CD4-positive, alpha-beta memory T cell (primary cell): ENCODE measurements around the gene VENTX. TPM values are rescaled to one million over a fixed set of nuclear protein-coding genes. Genes with fewer than 3 reads are reported as not detected.

ENCODE experiments used
- CTCF ChIA-PET: fragments of 350-600 bp; sonication (Branson Sonifier 250); formaldehyde crosslinking; loops from one replicate; lab custom pipeline; 2021; ENCODE audit warnings: inconsistent platforms; ENCODE audit not compliant: partially characterized antibody; lab: Charles Lee
- POLR2A ChIA-PET: fragments of 350-600 bp; sonication (Branson Sonifier 250); formaldehyde crosslinking; loops from one replicate; lab custom pipeline; 2021; ENCODE audit not compliant: partially characterized antibody; lab: Charles Lee
- DNase-seq, 5 donors: peaks; one replicate each; pipeline versions ENCODE4 v3.0.0 to v3.0.0-alpha.2; 2020 to 2022; ENCODE audit warnings: mixed read lengths in 1 of 5
- H3K27ac ChIP-seq: one replicate; pipeline ENCODE4 v1.7.0; 2013; ENCODE audit warnings: low read depth, low read length
- H3K27me3 ChIP-seq: 2 replicates; pipeline ENCODE4 v1.7.0; 2013; ENCODE audit warnings: mild to moderate bottlenecking, low read length, moderate library complexity; ENCODE audit not compliant: insufficient read depth
- H3K36me3 ChIP-seq: 2 replicates; pipeline ENCODE4 v1.7.0; 2013; ENCODE audit warnings: mild to moderate bottlenecking, low read length, moderate library complexity; ENCODE audit not compliant: insufficient read depth
- H3K4me1 ChIP-seq: 2 replicates; pipeline ENCODE4 v1.7.0; 2013; ENCODE audit warnings: mild to moderate bottlenecking, low read length, moderate library complexity; ENCODE audit not compliant: insufficient read depth
- H3K4me3 ChIP-seq, 2 donors: one replicate each; pipeline ENCODE4 v1.7.0; 2013; ENCODE audit warnings: low read length in 2 of 2, mild to moderate bottlenecking in 1 of 2
- H3K9me3 ChIP-seq, 2 donors: one replicate each; pipeline ENCODE4 v1.7.0; 2013; ENCODE audit warnings: low read length in 2 of 2, control low read depth in 1 of 2; ENCODE audit not compliant: control insufficient read depth in 1 of 2
- H3K27ac Mint-ChIP-seq, 7 donors: one replicate each; pipeline ENCODE4 v1.8.0; 2020 to 2021; ENCODE audit warnings: mixed read lengths in 7 of 7, mild to moderate bottlenecking in 6 of 7, inconsistent platforms in 3 of 7, moderate library complexity in 3 of 7
- H3K27me3 Mint-ChIP-seq, 2 donors: one replicate each; pipeline ENCODE4 v1.8.0; 2020 to 2021; ENCODE audit warnings: mixed read lengths in 2 of 2
- H3K36me3 Mint-ChIP-seq, 2 donors: one replicate each; pipeline ENCODE4 v1.8.0; 2020 to 2021; ENCODE audit warnings: mixed read lengths in 2 of 2, inconsistent platforms in 1 of 2, mild to moderate bottlenecking in 1 of 2
- H3K4me1 Mint-ChIP-seq, 4 donors: one replicate each; pipeline ENCODE4 v1.8.0; 2020 to 2021; ENCODE audit warnings: mixed read lengths in 4 of 4, mild to moderate bottlenecking in 1 of 4
- H3K4me3 Mint-ChIP-seq, 8 donors: one replicate each; pipeline ENCODE4 v1.8.0; 2020 to 2021; ENCODE audit warnings: mixed read lengths in 8 of 8, mild to moderate bottlenecking in 7 of 8, moderate library complexity in 6 of 8, inconsistent platforms in 3 of 8
- H3K9me3 Mint-ChIP-seq, 8 donors: one replicate each; pipeline ENCODE4 v1.8.0; 2020 to 2021; ENCODE audit warnings: mixed read lengths in 8 of 8, mild to moderate bottlenecking in 5 of 8, inconsistent platforms in 3 of 8, moderate library complexity in 1 of 8
- intact Hi-C: fragments of 100-400 bp; cut with micrococcal nuclease; formaldehyde crosslinking; loops from one replicate; pipeline ENCODE4 v1.15.1; 2023
- polyA plus RNA-seq, 2 donors: library from polyadenylated mRNA; unstranded; fragments of 300-500 nt; fragmentation: Illumina TruSeq; gene quantifications; one replicate each; pipeline ENCODE4 v1.2.3, GENCODE V29; 2021
- total RNA-seq, 2 experiments: library from RNA; stranded (reverse); gene quantifications; one replicate each; pipeline ENCODE4 v1.2.3, GENCODE V29; 2021

The VENTX gene
- total and polyA plus RNA-seq, 4 experiments from 2014 or later: not detected

- Mint-ChIP-seq H3K36me3 (no peaks in the 10 kb centered on the region), H3K27ac (no peak overlapping the region), H3K27me3 (peaks cover 3% of the 10 kb centered on the region in 2 donors), H3K4me3 (no peak overlapping the region), H3K9me3 (no peaks in the 10 kb centered on the region), H3K4me1 (peaks cover 0 to 6% (median 2%) of the 10 kb centered on the region in 4 donors)
- no peaks in the 10 kb centered on the region for H3K9me3 ChIP-seq
- CTCF ChIA-PET: no interaction called here
- H3K36me3 ChIP-seq: no peaks in the 10 kb centered on the region
- no peak overlapping the region for H3K4me3 ChIP-seq
- intact Hi-C loops: no loop called here
- H3K4me1 ChIP-seq: no peaks in the 10 kb centered on the region
- no peak for DNase-seq
- POLR2A ChIA-PET: no interaction called here
- H3K27ac ChIP-seq: no peak overlapping the region
- H3K27me3 ChIP-seq: no peaks in the 10 kb centered on the region
Measured at GRCh38 chr10:133248334-133248715, 10.7 kb downstream of the VENTX start.

DNA sequence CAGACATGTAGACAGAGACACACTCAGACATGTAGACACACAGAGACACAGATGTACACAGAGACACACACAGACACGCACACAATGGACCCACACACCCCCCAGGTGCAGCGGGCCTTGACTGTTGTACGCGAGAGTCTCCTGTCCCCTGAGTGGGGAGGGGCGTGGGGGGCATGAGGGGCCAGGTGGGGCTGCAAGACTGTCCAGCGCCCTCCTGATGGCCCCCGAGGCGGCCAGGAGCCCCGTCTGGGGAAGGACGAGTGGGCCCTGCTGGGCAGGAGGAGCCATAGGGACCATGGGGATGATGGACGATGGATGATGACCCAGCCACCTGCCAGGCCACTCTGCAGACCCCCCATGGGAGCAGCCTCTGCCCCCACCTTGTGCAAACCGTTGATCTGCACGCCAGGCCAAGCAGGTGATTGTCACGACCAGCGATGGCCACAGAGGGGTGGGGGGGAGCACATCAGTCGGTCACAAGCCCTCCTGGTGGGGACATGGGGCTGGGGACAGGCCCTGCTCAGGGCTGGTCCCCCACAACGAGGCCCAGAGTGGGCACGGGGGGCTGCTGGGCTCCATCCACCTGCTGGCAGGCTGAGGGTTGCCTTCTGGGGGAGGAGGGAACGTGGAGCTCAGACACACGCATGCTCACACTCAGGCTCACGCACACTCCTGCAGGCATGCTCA lies 11.6 kb downstream of the VENTX start:
- H3K36me3 Mint-ChIP-seq: no peaks in the 10 kb centered on the region
- ChIA-PET POLR2A (no interaction called here), CTCF (no interaction called here)
- Histone ChIP-seq H3K9me3 (no peaks in the 10 kb centered on the region), H3K36me3 (no peaks in the 10 kb centered on the region), H3K4me1 (no peaks in the 10 kb centered on the region), H3K27me3 (no peaks in the 10 kb centered on the region), H3K27ac (no peak overlapping the region), H3K4me3 (no peak overlapping the region)
- H3K27ac Mint-ChIP-seq: no peak overlapping the region
- H3K9me3 Mint-ChIP-seq: no peaks in the 10 kb centered on the region
- H3K4me1 Mint-ChIP-seq: peaks cover 0 to 6% (median 2%) of the 10 kb centered on the region in 4 donors
- no peak for DNase-seq
- H3K27me3 Mint-ChIP-seq: peaks cover 3% of the 10 kb centered on the region in 2 donors
- no peak overlapping the region for H3K4me3 Mint-ChIP-seq
- intact Hi-C loops: no loop called here

DNA sequence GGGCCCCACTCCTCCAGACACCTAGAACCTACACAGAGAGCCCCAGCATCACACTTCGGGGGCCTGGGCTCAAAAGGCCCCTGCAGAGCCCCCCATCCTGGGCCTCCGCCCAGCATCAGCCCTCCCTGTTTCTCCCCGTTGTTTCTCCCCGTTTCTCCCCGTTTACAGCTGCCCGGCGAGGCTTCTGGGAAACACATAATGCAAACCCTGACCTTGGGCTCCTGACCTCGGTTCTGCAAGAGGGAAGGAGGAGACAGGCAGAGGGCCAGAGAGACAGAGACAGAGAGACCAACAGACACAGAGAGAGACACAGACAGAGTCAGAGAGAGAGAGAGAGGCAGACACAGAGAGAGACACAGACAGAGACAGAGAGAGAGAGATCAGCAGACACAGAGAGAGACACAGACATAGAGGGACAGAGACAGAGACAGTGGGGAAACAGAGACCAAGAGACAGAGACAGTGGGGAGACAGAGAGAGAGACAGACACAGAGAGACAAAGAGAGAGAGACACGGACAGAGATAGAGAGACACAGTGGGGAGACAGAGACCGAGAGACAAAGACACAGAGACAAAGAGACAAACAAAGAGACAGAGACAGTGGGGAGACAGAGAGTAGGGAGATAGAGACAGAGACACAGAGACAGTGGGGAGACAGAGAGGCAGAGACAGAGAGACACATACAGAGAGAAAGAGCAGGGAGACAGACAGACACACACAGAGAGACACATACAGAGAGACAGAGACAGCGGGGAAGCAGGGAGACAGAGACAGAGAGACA lies 12.5 kb downstream of the VENTX start:
- Histone ChIP-seq H3K27me3 (no peaks in the 10 kb centered on the region), H3K27ac (no peak overlapping the region), H3K4me3 (no peak overlapping the region), H3K4me1 (no peaks in the 10 kb centered on the region), H3K36me3 (no peaks in the 10 kb centered on the region), H3K9me3 (no peaks in the 10 kb centered on the region)
- H3K9me3 Mint-ChIP-seq: no peaks in the 10 kb centered on the region
- ChIA-PET CTCF (no interaction called here), POLR2A (no interaction called here)
- no peak overlapping the region for H3K4me3 Mint-ChIP-seq
- no peak for DNase-seq
- intact Hi-C loops: loop anchor here (10.0 kb wide), 1 partner anchor 1345 kb away; the partner anchor contains the start of gene PPP2R2D
- peaks cover 0 to 8% (median 5%) of the 10 kb centered on the region in 4 donors for H3K4me1 Mint-ChIP-seq
- H3K27me3 Mint-ChIP-seq: peaks cover 3% of the 10 kb centered on the region in 2 donors
- no peaks in the 10 kb centered on the region for H3K36me3 Mint-ChIP-seq
- H3K27ac Mint-ChIP-seq: peak overlapping the region in 4 of 7 donors; percentile 3 to 68 (median 36)

DNA sequence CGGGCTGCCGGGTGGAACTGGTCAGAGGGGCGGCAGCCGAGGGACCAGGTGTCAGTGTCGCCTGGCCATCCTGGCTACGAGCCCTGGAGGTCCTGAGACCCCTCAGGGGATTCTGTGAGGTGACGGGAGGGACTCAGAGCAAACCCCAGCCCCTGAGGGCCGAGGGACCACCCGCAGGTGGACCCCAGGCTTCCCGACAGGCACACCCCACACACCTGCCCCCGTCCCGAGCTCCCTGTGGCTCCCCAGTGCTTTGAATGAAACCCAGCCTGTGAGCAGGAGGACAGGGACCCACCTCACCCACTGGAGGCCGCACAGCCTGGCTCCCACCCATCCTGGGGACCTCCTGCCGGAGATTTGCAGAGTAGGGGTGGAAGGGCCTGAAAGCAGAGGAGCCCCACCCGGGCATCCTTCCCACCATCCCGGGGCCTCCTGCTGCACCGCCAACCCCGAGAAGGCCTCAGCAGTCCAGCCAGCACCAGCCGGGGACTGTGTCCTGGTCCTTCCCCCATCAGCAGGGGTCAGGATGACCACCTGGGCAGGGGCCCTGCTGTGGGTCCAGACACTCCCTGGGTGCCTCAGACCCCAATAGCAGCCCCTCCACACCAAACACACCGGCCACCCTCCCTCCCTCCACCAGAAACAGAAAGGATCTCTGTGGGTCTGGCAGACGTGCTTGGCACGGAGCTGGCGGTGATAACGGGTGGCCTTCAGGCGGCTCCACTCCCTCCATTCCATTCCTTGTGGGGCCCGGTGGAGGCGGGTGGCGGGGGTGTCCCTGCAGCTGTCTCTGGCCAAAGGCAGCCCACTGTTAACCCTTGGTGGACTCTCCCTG lies 13.9 kb downstream of the VENTX start:
- Mint-ChIP-seq H3K27me3 (no peaks in the 10 kb centered on the region), H3K36me3 (no peaks in the 10 kb centered on the region), H3K4me3 (no peak overlapping the region), H3K9me3 (no peaks in the 10 kb centered on the region), H3K27ac (no peak overlapping the region), H3K4me1 (peaks cover 0 to 8% (median 5%) of the 10 kb centered on the region in 4 donors)
- no peak overlapping the region for H3K4me3 ChIP-seq
- no peaks in the 10 kb centered on the region for H3K4me1 ChIP-seq
- no peak for DNase-seq
- no peaks in the 10 kb centered on the region for H3K36me3 ChIP-seq
- ChIA-PET CTCF (no interaction called here), POLR2A (no interaction called here)
- no peaks in the 10 kb centered on the region for H3K27me3 ChIP-seq
- intact Hi-C loops: loop anchor here (10.0 kb wide), 1 partner anchor 1347 kb away; the partner anchor contains the start of gene PPP2R2D
- no peaks in the 10 kb centered on the region for H3K9me3 ChIP-seq
- no peak overlapping the region for H3K27ac ChIP-seq

DNA sequence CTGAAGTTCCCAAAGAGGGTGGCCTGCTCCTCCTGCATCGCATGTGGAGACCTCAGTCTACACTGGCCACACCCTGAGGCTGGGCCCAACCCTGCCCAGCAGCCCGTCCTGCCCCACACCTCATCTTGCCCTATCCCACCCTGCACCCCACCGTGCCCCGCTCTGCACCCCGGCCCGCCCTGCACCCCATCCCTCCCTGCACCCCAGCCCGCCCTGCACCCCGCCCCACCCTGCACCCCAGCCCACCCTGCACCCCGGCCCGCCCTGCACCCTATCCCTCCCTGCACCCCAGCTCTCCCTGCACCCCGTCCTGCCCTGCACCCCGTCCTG lies 14.5 kb downstream of the VENTX start:
- H3K36me3 Mint-ChIP-seq: no peaks in the 10 kb centered on the region
- no peak overlapping the region for H3K4me3 Mint-ChIP-seq
- DNase-seq: no peak
- Histone ChIP-seq H3K9me3 (no peaks in the 10 kb centered on the region), H3K27me3 (no peaks in the 10 kb centered on the region), H3K27ac (no peak overlapping the region), H3K4me1 (peaks cover 4% of the 10 kb centered on the region), H3K4me3 (no peak overlapping the region), H3K36me3 (no peaks in the 10 kb centered on the region)
- no peak overlapping the region for H3K27ac Mint-ChIP-seq
- peaks cover 2 to 9% (median 7%) of the 10 kb centered on the region in 4 donors for H3K4me1 Mint-ChIP-seq
- H3K27me3 Mint-ChIP-seq: no peaks in the 10 kb centered on the region
- intact Hi-C loops: loop anchor here (10.0 kb wide), 1 partner anchor 1347 kb away; the partner anchor contains the start of gene PPP2R2D
- ChIA-PET CTCF (no interaction called here), POLR2A (no interaction called here)
- H3K9me3 Mint-ChIP-seq: no peaks in the 10 kb centered on the region

DNA sequence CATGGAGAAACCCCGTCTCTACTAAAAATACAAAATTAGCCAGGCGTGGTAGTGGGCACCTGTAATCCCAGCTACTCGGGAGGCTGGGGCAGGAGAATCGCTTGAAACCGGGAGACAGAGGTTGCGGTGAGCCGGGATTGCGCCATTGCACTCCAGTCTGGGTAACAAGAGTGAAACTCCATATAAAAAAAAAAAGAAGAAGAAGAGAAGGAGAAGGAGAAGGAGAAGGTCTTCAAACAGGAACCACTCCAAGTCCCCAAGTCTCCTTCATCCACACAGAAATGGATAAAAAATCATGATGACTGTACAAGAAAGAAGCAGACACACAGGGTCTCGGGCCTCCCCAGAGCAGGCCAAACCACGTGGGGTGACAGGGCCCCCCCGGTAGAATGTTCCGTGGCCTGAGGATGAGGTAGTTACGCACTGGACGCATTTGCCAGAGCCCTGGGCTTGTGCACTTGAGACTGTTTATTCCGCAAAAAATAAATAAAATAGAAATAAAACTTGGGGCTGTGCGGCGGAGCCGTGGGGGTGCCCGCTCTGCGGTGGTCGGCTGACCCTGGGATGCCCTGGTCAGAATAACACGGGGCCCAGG lies 15.8 kb downstream of the VENTX start:
- intact Hi-C loops: loop anchor here (10.0 kb wide), 1 partner anchor 1349 kb away; the partner anchor contains the start of gene PPP2R2D
- no peaks in the 10 kb centered on the region for H3K27me3 ChIP-seq
- peak overlapping the region in 1 of 7 donors; percentile 24 for H3K27ac Mint-ChIP-seq

More for the DNA sequence above, 15.8 kb downstream of the VENTX start:
- ChIA-PET CTCF (no interaction called here), POLR2A (no interaction called here)
- no peaks in the 10 kb centered on the region for H3K27me3 Mint-ChIP-seq
- DNase-seq: no peak
- no peaks in the 10 kb centered on the region for H3K36me3 Mint-ChIP-seq
- H3K9me3 Mint-ChIP-seq: no peaks in the 10 kb centered on the region
- Histone ChIP-seq H3K4me3 (no peak overlapping the region), H3K27ac (no peak overlapping the region), H3K4me1 (peaks cover 16% of the 10 kb centered on the region), H3K36me3 (no peaks in the 10 kb centered on the region), H3K9me3 (no peaks in the 10 kb centered on the region)
- no peak overlapping the region for H3K4me3 Mint-ChIP-seq
- H3K4me1 Mint-ChIP-seq: peaks cover 8 to 21% (median 13%) of the 10 kb centered on the region in 4 donors
